ENCODE measurements around the gene PLCB1. TPM values are rescaled to one million over a fixed set of nuclear protein-coding genes. Genes with fewer than 3 reads are reported as not detected.

The PLCB1 gene
- total RNA-seq, 1 donor: 46.5 TPM

- no peak for TF ChIP-seq CTCF (IDR thresholded peaks at IDR 0.05; ENCODE audit: insufficient read depth, low read length)
- no peak overlapping the region for H3K4me3 ChIP-seq (ENCODE audit: low read depth, low read length)
- no peak for DNase-seq (ENCODE audit: low read depth)
Measured at GRCh38 chr20:8562356-8562755, 430.3 kb downstream of the PLCB1 start.

GRCh38 chr20:8568075-8568474 is 436.0 kb downstream of the PLCB1 start:
- H3K4me3 ChIP-seq (ENCODE audit: low read depth, low read length): no peak overlapping the region
- peak; percentile 75 for DNase-seq (ENCODE audit: low read depth)
- TF ChIP-seq CTCF (IDR thresholded peaks at IDR 0.05; ENCODE audit: insufficient read depth, low read length): no peak

- no peak for TF ChIP-seq CTCF (IDR thresholded peaks at IDR 0.05; ENCODE audit: insufficient read depth, low read length)
- DNase-seq (ENCODE audit: low read depth): no peak
- no peak overlapping the region for H3K4me3 ChIP-seq (ENCODE audit: low read depth, low read length)
Measured at GRCh38 chr20:8569766-8570165, 437.7 kb downstream of the PLCB1 start.

- peak; percentile 28 for DNase-seq (ENCODE audit: low read depth)
- TF ChIP-seq CTCF (IDR thresholded peaks at IDR 0.05; ENCODE audit: insufficient read depth, low read length): no peak
- no peak overlapping the region for H3K4me3 ChIP-seq (ENCODE audit: low read depth, low read length)
Measured at GRCh38 chr20:8571611-8572010, 439.5 kb downstream of the PLCB1 start.

GRCh38 chr20:8573686-8574085 is 441.6 kb downstream of the PLCB1 start:
- DNase-seq (ENCODE audit: low read depth): no peak
- no peak for TF ChIP-seq CTCF (IDR thresholded peaks at IDR 0.05; ENCODE audit: insufficient read depth, low read length)
- no peak overlapping the region for H3K4me3 ChIP-seq (ENCODE audit: low read depth, low read length)

- TF ChIP-seq CTCF (IDR thresholded peaks at IDR 0.05; ENCODE audit: insufficient read depth, low read length): no peak
- no peak for DNase-seq (ENCODE audit: low read depth)
- H3K4me3 ChIP-seq (ENCODE audit: low read depth, low read length): no peak overlapping the region
Measured at GRCh38 chr20:8575114-8575513, 443.0 kb downstream of the PLCB1 start.

GRCh38 chr20:8578161-8578865 is 446.2 kb downstream of the PLCB1 start:
- H3K4me3 ChIP-seq (ENCODE audit: low read depth, low read length): no peak overlapping the region
- TF ChIP-seq CTCF (IDR thresholded peaks at IDR 0.05; ENCODE audit: insufficient read depth, low read length): no peak
- no peak for DNase-seq (ENCODE audit: low read depth)
